Right cardiac atrium (tissue), 5 donors: ENCODE results near the gene FARP1. TPM values are rescaled to one million over a fixed set of nuclear protein-coding genes. Genes with fewer than 3 reads are reported as not detected.

Experiments
- ATAC-seq, 2 donors: fragments of 200-7000 bp; cut with Tn5 transposase; one replicate each; pipeline versions ENCODE4 v1.8.0 to v1.9.1; 2020; ENCODE audit warnings: moderate library complexity in 2 of 2, mild to moderate bottlenecking in 1 of 2
- DNase-seq, 3 donors: peaks; one replicate each; pipeline ENCODE4 v3.0.0-alpha.2; 2020
- H3K27ac ChIP-seq: one replicate; pipeline ENCODE4 v1.5.1; 2013; ENCODE audit warnings: mild to moderate bottlenecking, low read length, control low read depth, moderate library complexity
- H3K27me3 ChIP-seq: one replicate; pipeline ENCODE4 v1.6.1; 2013; ENCODE audit not compliant: control insufficient read depth, insufficient read depth
- H3K4me1 ChIP-seq: one replicate; pipeline ENCODE4 v1.6.1; 2013; ENCODE audit warnings: low read length; ENCODE audit not compliant: control insufficient read depth, insufficient read depth
- H3K4me3 ChIP-seq: one replicate; pipeline ENCODE4 v1.5.1; 2013; ENCODE audit warnings: low read length, control low read depth
- H3K9me3 ChIP-seq: one replicate; pipeline ENCODE4 v1.6.1; 2013; ENCODE audit warnings: low read length; ENCODE audit not compliant: control insufficient read depth
- WGBS: extraction: QIAGEN DNeasy Blood & Tissue Kit; methylation state at CpG from one replicate; pipeline ENCODE4 v1.1.7; 2013; 5-methylcytosine and 5-hydroxymethylcytosine counted together
- intact Hi-C, 4 donors: fragments of 100-400 bp; cut with DNase I; formaldehyde crosslinking; loops; one replicate each; pipeline versions ENCODE4 v1.11.0 to v1.14.0; 2022 to 2023
- polyA plus RNA-seq: library from polyadenylated mRNA; stranded (reverse); fragments of 200-250 nt; gene quantifications from one replicate; pipeline ENCODE4 v1.2.3, GENCODE V29; 2013
- total RNA-seq, 4 donors: library from RNA; stranded (reverse); fragmentation: NEBNext Ultra II Directional; extraction: Animal tissue kit (Norgen Biotek cat#: 25700); gene quantifications; one replicate each; pipeline ENCODE4 v1.2.1, GENCODE V29; 2021
- donor health status: healthy with polysubstance abuse.
- donor health status: DM: no; HTN: yes; CAD: no.
- donor health status: DM: no; HTN: no; CAD: no.
- donor health status: DM: no; HTN: yes; CAD: no; lungs with severe emphysema.
- donor health status: DM: yes; HTN: yes; CAD: no.

The FARP1 gene
- total and polyA plus RNA-seq, 5 donors = 8.3 to 27.6 (median 22.7) TPM

DNA sequence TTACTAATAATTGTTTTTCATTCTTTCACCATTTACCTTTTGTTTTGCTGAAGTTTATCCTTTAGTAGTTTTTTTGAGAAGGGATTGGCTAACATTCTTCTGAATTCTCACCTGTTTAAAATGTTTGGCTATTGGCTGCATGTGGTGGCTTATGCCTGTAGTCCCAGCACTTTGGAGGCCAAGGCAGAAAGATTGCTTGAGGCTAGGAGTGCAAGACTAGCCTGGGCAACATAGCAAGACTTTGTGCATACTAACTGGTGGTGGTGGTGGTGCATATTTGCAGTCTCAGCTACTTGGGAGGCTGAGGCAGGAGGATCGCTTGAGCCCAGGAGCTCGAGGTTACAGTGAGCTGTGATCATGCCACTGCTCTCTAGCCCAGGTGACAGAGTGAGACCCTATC, 61.7 kb downstream of the FARP1 start:
- Histone ChIP-seq H3K9me3 (no peaks in the 10 kb centered on the region), H3K27me3 (no peaks in the 10 kb centered on the region), H3K4me1 (no peaks in the 10 kb centered on the region), H3K27ac (no peak overlapping the region), H3K4me3 (no peak overlapping the region)
- DNase-seq (no peak), ATAC-seq (no peak)
- intact Hi-C loops = no loop called here
- WGBS = 99% methylated on average over 2 of the region's 2 CpGs

DNA sequence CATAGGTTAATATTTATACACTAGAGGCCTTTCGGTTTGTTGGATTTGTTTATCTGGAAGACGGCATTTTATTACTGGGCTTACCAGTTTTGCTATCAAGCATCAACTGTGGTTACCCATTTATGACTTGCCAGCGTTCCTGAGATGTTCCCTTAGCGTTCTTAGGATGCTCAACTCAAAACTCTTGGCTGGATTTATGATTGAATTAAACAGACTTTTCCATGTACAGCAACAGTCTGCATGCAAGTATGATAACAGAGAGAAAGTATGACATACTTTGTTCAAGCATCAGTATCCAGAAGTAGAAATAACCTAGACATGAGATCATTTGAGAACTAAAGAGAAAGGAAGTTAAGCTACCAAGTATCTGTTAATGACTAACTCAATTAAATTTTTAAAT, 64.1 kb downstream of the FARP1 start:
- WGBS = 45% methylated on average over 4 of the region's 4 CpGs
- no peak for DNase-seq
- ATAC-seq = no peak
- Histone ChIP-seq H3K9me3 (no peaks in the 10 kb centered on the region), H3K4me1 (no peaks in the 10 kb centered on the region), H3K27me3 (no peaks in the 10 kb centered on the region), H3K27ac (no peak overlapping the region), H3K4me3 (no peak overlapping the region)
- intact Hi-C loops = no loop called here

DNA sequence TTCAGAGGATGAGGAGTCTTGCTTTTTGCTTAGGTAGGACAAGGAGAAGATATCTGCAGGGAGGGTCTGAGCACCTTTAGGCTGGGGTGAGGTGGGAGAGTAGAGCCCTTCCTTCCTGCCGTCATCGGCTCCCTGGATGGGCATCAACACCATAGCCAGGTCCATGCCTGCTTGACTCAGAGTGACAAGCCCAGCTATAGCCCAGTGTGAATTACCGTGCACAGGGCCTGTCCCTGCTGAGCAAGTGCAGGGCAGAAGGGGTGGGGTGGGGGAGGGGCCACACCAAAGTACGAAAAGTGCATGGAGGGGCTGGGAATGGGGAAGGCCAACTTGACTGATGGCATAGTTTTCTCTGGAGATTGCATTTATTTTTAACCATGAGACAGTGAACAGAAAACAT, 64.5 kb downstream of the FARP1 start:
- Histone ChIP-seq H3K27me3 (no peaks in the 10 kb centered on the region), H3K4me1 (no peaks in the 10 kb centered on the region), H3K9me3 (no peaks in the 10 kb centered on the region), H3K27ac (no peak overlapping the region), H3K4me3 (no peak overlapping the region)
- intact Hi-C loops = no loop called here
- DNase-seq (no peak), ATAC-seq (peak; percentile 47 to 54)
- 44% methylated on average over 4 of the region's 4 CpGs for WGBS

DNA sequence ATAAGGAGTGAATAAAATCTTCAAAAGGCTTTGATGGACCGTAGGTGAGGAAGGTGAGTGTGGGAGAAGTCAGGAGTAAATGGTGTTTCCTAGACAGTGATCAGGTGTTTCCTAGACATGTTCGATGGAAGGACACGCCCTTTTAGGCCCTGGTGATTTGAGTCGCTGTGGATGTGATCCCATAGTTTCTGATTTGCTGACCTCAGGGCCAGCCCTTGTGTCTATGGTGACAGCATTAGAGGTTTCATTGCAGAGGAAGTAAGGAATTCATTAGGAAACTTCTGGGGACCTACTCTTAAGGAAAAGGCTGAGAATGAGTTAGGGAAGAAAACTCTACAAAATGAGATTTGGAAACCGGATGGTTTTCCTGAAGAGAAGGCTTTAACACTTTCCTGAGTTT, 65.7 kb downstream of the FARP1 start:
- no peak for DNase-seq
- intact Hi-C loops = no loop called here
- Histone ChIP-seq H3K9me3 (no peaks in the 10 kb centered on the region), H3K27me3 (no peaks in the 10 kb centered on the region), H3K4me1 (no peaks in the 10 kb centered on the region), H3K27ac (no peak overlapping the region), H3K4me3 (no peak overlapping the region)
- ATAC-seq = no peak
- 88% methylated on average over 5 of the region's 5 CpGs for WGBS

DNA sequence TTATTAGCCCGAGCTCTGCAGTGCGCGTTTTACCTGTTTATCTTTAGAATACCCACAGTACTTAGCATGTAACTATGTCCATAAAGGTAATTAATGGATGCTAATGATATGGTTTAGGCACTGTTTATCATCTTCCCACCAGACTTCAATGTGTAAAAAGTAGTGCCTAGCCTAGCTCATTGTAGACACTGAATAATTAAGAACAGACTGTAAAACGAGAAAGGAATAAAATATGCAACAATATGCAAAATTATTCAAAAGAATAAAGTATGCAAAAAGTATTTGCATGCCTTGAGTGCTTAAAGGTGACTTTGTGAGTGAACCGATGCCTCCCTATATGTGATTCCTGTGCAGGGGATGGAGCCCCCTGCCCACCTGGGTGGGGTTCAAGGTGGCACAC, 69.9 kb downstream of the FARP1 start:
- DNase-seq (no peak), ATAC-seq (no peak)
- intact Hi-C loops = no loop called here
- Histone ChIP-seq H3K9me3 (no peaks in the 10 kb centered on the region), H3K27me3 (no peaks in the 10 kb centered on the region), H3K4me1 (no peaks in the 10 kb centered on the region), H3K4me3 (no peak overlapping the region), H3K27ac (no peak overlapping the region)
- WGBS = 95% methylated on average over 5 of the region's 5 CpGs

DNA sequence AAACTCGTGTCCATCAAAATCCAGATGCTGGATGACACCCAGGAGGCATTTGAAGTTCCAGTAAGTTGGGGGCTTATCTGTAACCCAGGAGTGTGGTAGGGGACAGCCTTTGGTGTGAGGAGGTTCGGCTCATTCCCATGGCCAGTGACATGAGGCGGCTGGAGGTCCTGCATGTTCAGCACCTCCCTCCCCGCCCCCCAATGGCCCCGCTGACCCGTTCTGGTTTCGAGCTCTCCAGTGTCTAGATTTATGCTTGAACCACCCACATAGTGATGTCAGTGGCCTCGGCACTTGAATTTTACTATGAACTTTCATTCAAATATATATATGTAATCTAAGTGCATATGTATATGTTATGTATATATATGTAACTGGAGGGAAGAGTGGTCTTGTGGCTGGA, 70.5 kb downstream of the FARP1 start:
- 88% methylated on average over 8 of the region's 8 CpGs for WGBS
- Histone ChIP-seq H3K9me3 (no peaks in the 10 kb centered on the region), H3K4me1 (no peaks in the 10 kb centered on the region), H3K27ac (no peak overlapping the region), H3K27me3 (no peaks in the 10 kb centered on the region), H3K4me3 (no peak overlapping the region)
- intact Hi-C loops = no loop called here
- DNase-seq (no peak), ATAC-seq (no peak)

DNA sequence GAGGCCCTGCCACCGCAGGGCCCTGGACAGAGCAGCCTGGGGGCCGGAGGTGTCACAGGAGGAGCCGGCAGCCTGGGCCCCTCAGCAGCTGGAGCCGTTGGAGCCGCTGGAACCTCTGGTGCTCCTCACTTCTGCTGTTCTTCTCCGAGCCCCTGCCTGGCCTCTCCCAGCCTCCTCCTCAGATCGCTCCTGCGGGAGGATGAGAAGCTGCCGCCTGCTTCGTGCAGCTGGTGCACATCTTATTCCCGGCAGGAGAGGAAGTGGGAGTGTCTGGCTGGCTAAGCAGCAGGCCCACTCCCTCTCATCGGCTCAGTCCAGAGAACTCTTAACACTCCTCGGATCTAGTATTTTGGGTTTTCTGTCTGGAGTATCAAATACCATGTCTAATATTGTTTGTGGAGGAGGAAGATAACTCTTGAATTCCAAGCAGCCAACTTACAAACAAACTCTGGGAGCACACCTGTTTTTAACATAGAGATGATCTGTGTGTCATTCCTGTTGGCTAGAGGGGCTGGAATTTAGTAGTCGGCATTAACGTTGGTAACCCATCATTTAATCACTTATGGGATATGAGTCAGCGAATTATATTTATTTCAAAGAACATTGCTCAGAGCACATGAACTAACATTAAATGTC, 71.2 kb downstream of the FARP1 start:
- H3K27me3 ChIP-seq = no peaks in the 10 kb centered on the region
- 58% methylated on average over 16 of the region's 16 CpGs for WGBS
- intact Hi-C loops = no loop called here
- no peaks in the 10 kb centered on the region for H3K4me1 ChIP-seq
- DNase-seq = no peak
- no peaks in the 10 kb centered on the region for H3K9me3 ChIP-seq
- no peak overlapping the region for H3K4me3 ChIP-seq
- ATAC-seq = peak in 1 of 2 donors; percentile 55
- no peak overlapping the region for H3K27ac ChIP-seq

DNA sequence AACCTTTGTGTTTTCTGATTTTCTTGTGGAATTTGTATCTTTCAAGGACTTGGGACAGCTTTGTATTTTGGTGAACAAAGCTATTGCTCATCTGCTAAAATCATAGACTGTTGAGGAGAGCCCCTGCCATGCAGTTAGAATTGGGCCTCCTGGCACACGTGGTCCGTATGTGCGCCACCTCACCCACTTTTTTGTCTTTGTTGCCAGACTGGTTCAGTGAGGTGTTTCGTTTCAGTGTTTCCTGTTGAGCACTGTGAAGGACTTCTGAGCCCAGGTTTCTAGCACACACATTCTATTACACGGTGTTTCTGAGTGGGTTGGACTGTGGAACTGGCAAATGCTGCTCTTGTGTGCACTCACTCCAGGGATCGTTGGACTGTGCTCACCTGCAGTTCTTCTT, 71.8 kb downstream of the FARP1 start:
- Histone ChIP-seq H3K9me3 (no peaks in the 10 kb centered on the region), H3K4me3 (no peak overlapping the region), H3K4me1 (no peaks in the 10 kb centered on the region), H3K27ac (no peak overlapping the region), H3K27me3 (no peaks in the 10 kb centered on the region)
- no peak for DNase-seq
- ATAC-seq = no peak
- 88% methylated on average over 6 of the region's 6 CpGs for WGBS
- intact Hi-C loops = no loop called here

DNA sequence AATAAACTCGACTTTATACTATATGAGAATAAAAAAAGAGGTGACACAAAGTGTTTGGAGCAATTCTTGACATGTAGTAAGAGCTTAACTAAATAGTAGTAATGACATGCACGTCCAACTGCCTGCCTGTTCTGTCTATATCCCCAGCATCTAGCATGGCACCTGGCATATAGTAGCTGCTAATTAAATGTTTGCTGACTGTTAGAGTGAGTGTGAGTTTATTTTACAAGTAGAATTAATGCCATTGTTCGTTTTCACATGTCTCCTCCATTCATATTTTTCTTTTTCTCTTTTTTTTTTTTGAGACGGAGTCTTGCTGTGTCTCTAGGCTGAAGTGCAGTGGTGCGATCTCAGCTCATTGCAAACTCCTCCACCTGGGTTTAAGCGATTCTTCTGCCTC, 72.6 kb downstream of the FARP1 start:
- Histone ChIP-seq H3K4me1 (no peaks in the 10 kb centered on the region), H3K27me3 (no peaks in the 10 kb centered on the region), H3K9me3 (no peaks in the 10 kb centered on the region), H3K27ac (no peak overlapping the region), H3K4me3 (no peak overlapping the region)
- WGBS = 96% methylated on average over 6 of the region's 6 CpGs
- DNase-seq (no peak), ATAC-seq (no peak)
- intact Hi-C loops = no loop called here

DNA sequence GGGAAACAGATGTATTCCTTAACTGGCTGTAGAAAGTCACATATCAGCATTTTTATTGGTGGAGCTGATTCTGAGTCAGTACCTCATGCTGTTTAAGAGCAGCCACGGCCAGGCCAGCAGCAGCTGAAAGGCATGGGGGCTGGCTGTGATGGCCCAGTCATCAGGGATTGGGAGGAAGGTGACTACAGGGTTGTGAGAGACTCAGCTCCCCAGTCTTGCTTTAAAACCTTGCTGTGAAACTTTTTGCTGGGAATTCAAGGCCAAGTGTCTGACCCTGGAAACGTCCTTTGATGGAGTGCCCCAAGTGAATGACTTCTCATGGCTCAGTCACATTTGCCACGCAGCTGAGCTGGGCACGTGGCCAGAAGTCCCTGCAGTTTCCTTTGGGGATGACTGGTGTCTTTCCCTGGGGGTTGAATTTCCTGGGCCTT, 73.3 kb downstream of the FARP1 start:
- WGBS = 25% methylated on average over 4 of the region's 4 CpGs
- no peaks in the 10 kb centered on the region for H3K9me3 ChIP-seq
- no peaks in the 10 kb centered on the region for H3K27me3 ChIP-seq
- no peak overlapping the region for H3K4me3 ChIP-seq
- intact Hi-C loops = no loop called here
- DNase-seq (peak; percentile 49 to 73 (median 65)), ATAC-seq (no peak)
- H3K27ac ChIP-seq = no peak overlapping the region
- H3K4me1 ChIP-seq = no peaks in the 10 kb centered on the region

DNA sequence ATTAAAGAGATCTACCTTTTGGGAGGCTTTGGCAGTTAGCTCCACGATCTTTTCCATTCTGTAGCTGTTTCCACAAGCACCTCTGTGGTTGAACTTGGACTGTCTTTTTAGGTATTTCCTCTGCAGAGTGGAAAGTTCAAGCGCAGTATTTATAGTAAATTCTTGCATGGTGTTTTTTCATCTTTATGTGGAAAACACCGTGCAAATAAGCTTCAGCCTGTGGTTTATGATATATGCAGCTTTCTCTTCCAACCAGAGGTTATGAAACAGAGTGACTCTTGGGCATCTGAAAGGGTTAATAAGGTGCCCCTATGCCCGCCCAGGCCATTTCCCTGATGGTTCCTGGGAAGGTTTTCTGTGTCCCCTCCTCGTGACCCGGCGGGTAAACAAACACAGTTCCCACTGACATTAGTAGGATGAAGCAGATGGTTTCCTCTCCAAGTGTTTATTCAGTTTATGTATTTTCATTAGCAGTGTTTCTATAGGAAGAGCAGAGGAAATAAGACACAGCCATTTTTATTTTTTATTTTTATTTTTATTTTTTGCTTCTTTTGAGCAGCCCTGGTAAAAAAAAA, 73.9 kb downstream of the FARP1 start:
- intact Hi-C loops = no loop called here
- no peak overlapping the region for H3K27ac ChIP-seq
- no peak for ATAC-seq
- no peaks in the 10 kb centered on the region for H3K4me1 ChIP-seq
- 77% methylated on average over 7 of the region's 7 CpGs for WGBS
- H3K9me3 ChIP-seq = no peaks in the 10 kb centered on the region
- no peak overlapping the region for H3K4me3 ChIP-seq
- no peak for DNase-seq
- no peaks in the 10 kb centered on the region for H3K27me3 ChIP-seq

DNA sequence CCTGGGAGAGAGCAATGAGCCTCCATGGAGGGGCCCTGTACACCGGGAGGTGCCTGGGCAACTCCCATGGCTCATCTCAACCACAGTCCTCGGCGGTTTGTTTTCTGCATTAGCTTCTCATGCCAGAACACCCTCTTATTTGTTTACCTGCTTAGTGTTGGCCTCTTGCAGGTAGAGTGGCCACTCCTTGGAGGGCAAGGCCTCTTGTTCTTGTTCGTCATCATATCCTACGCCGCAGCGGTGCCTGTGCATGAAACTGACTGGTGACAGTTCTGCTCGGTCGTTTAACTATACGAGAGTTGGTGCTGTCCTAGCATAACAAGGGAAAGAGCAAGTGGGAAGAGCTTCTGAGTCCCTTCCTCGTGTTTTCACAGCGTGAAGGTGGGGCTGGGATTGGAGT, 74.7 kb downstream of the FARP1 start:
- no peaks in the 10 kb centered on the region for H3K4me1 ChIP-seq
- no peaks in the 10 kb centered on the region for H3K27me3 ChIP-seq
- WGBS = 93% methylated on average over 12 of the region's 12 CpGs
- ATAC-seq (no peak), DNase-seq (no peak)
- no peak overlapping the region for H3K27ac ChIP-seq
- intact Hi-C loops = no loop called here
- H3K4me3 ChIP-seq = no peak overlapping the region
- H3K9me3 ChIP-seq = no peaks in the 10 kb centered on the region
